NK-92 (cell line): Measurements from ENCODE around the gene HINT2.

Experiments
- DNase-seq: peaks from one replicate; lab custom pipeline; 2025; ENCODE audit not compliant: unreplicated experiment; lab: John Stamatoyannopoulos, UW

The HINT2 gene

GRCh38 chr9:35812025-35812602, 2.7 kb downstream of the HINT2 start, which contains the start of gene SPAG8:
TSS of gene SPAG8 (minus strand) at chr9:35812262. CDS start at chr9:35812147, 115 bp downstream.
- peak; percentile 89 for DNase-seq

GRCh38 chr9:35811381-35812024, 3.3 kb downstream of the HINT2 start:
- DNase-seq = no peak

GRCh38 chr9:35810122-35810521, 4.7 kb downstream of the HINT2 start:
- no peak for DNase-seq

GRCh38 chr9:35808433-35808832, 6.4 kb downstream of the HINT2 start:
- no peak for DNase-seq

GRCh38 chr9:35806101-35806500, 8.7 kb downstream of the HINT2 start:
- DNase-seq = no peak

GRCh38 chr9:35801328-35802128, 13.3 kb downstream of the HINT2 start:
- no peak for DNase-seq

- DNase-seq = no peak
These were observed 14.3 kb downstream of the HINT2 start for GRCh38 chr9:35800530-35800929.

GRCh38 chr9:35798658-35799374, 16.0 kb downstream of the HINT2 start:
- no peak for DNase-seq

GRCh38 chr9:35797311-35798109, 17.3 kb downstream of the HINT2 start:
- DNase-seq = no peak

GRCh38 chr9:35795695-35796094, 19.1 kb downstream of the HINT2 start:
- DNase-seq = no peak

GRCh38 chr9:35793461-35793860, 21.4 kb downstream of the HINT2 start:
- no peak for DNase-seq

- no peak for DNase-seq
These were observed 22.0 kb downstream of the HINT2 start for GRCh38 chr9:35792826-35793225.

- no peak for DNase-seq
These were observed 22.6 kb downstream of the HINT2 start for GRCh38 chr9:35792024-35792813.

GRCh38 chr9:35791297-35791921, 23.4 kb downstream of the HINT2 start, which contains the start of gene NPR2:
TSS of gene NPR2 (plus strand) at chr9:35791591. CDS start at chr9:35792409, 818 bp downstream.
- no peak for DNase-seq

- DNase-seq = no peak
These were observed 24.2 kb downstream of the HINT2 start for GRCh38 chr9:35790385-35791296.

GRCh38 chr9:35790025-35790384, 24.8 kb downstream of the HINT2 start:
- no peak for DNase-seq

GRCh38 chr9:35789541-35789940, 25.3 kb downstream of the HINT2 start:
- DNase-seq = no peak

GRCh38 chr9:35783418-35783817, 31.4 kb downstream of the HINT2 start:
- DNase-seq = no peak
